CD4-positive, alpha-beta T cell treated with Interleukin-21 for 1 hour (primary cell): Measurements from ENCODE around the gene KCNA3.
A peak's percentile ranks its signal among the peaks of the same experiment; 100 is the strongest.
"Not testable (repeated sequence)": the region's sequence is repeated elsewhere in the genome, so short reads cannot be mapped to it uniquely, and the experiment has no call there.

Experiments
- DNase-seq: peaks from one replicate; pipeline ENCODE4 v3.0.0-alpha.2; 2020

The KCNA3 gene

GRCh38 chr1:110676970-110677369 is 2.2 kb upstream of the KCNA3 start:
- DNase-seq, result no peak

- DNase-seq, result no peak
Measured at GRCh38 chr1:110675060-110675791, 486 bp upstream of the KCNA3 start.

- DNase-seq, result peak; percentile 49
Measured at GRCh38 chr1:110673805-110674336, 869 bp downstream of the KCNA3 start.

- peak; percentile 72 for DNase-seq
Measured at GRCh38 chr1:110673197-110673701, 1.5 kb downstream of the KCNA3 start.

DNA sequence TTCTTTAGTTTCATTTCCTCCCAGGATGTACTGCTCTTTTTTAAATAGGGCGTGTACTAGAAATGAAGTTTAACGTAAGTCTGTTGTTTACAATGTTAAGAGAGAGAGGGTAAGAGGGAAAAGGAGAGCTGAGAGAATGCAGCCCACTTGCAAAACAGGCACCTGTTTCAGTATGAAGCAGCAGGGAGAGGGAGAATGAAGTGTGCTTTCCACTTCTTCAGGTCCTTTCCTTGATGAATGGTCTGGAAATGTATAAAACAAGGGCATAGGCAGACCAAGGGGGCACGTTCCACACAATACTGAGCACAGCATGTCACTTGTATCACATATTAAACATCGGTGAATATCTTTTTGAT is 2.0 kb downstream of the KCNA3 start:
- peak; percentile 81 for DNase-seq

- DNase-seq, result peak; percentile 97
Measured at GRCh38 chr1:110672001-110672752, 2.6 kb downstream of the KCNA3 start.

- peak; percentile 68 for DNase-seq
Measured at GRCh38 chr1:110671361-110671760, 3.4 kb downstream of the KCNA3 start.

- DNase-seq, result peak; percentile 65
Measured at GRCh38 chr1:110668549-110668948, 6.2 kb downstream of the KCNA3 start.

DNA sequence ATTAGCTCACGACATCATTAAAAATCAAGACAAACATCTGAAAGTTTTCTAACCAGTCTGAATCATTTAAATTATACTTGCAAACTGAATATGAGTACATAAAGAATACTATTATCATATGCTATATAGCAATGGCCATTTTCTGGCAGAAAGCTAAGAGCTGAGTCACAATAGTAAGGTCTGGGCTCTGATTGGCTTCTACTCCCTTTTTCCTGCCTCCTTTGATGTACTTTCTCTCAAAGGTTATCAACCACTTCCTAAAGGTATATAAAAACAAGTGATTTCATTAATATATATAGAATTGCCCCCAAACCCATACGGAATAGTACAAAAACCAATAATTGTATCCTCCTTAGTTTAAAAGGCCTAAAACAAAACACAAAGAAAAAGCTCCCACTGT is 7.0 kb downstream of the KCNA3 start:
- DNase-seq, result peak; percentile 56

DNA sequence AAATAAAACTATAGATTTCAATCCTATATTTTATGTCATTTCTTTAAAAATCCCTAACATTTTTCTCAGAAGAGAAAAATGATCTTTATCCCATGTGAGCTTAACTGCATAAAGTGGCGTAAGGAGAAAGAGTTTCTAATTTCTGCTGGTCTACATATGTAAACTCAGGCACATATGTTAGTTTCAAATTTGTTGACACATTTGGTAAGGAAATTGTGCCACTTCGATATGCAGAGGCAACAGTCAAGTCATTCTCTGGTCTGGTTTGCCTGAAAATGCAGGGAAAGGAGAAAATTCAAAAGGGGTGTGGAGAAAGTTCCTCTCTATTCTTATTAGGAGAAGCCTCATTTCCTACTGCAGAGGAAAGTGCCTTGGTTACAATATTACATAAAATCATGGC is 11.5 kb downstream of the KCNA3 start:
- DNase-seq, result no peak

DNA sequence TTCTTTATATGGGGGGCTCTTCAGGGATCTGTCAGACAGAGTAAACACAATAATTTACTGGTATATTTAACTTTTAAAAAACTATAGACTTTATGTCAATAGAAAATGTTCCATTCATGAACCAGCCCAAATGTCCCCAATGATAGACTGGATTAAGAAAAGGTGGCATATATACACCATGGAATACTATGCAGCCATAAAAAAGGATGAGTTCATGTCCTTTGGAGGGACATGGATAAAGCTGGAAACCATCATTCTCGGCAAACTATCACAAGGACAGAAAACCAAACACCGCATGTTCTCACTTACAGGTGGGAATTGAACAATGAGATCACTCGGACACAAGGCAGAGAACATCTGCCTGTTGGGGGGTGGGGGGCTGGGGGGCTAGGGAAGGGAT is 15.2 kb downstream of the KCNA3 start:
- DNase-seq, result not testable (repeated sequence)

DNA sequence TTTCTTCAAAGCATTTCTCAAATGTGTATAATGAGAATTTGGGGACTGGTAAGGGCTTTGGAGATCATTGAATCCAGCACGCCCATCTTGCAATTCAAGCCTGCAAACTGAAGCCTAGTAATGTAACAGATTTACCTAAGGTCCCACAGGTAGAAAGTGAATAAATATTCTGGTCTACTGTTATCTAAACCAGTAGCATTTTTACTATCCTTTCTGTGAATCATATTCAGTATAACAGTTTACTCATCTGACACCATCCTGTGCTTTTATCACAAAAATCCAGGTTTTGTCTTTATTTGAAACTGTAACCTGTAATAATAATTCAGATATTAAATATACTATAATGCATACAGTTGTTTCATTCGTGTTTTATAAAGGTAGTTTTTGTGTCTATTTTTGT is 17.4 kb downstream of the KCNA3 start:
- no peak for DNase-seq

- no peak for DNase-seq
Measured at GRCh38 chr1:110650609-110651008, 24.1 kb downstream of the KCNA3 start.

GRCh38 chr1:110648417-110648816 is 26.3 kb downstream of the KCNA3 start:
- DNase-seq, result no peak

DNA sequence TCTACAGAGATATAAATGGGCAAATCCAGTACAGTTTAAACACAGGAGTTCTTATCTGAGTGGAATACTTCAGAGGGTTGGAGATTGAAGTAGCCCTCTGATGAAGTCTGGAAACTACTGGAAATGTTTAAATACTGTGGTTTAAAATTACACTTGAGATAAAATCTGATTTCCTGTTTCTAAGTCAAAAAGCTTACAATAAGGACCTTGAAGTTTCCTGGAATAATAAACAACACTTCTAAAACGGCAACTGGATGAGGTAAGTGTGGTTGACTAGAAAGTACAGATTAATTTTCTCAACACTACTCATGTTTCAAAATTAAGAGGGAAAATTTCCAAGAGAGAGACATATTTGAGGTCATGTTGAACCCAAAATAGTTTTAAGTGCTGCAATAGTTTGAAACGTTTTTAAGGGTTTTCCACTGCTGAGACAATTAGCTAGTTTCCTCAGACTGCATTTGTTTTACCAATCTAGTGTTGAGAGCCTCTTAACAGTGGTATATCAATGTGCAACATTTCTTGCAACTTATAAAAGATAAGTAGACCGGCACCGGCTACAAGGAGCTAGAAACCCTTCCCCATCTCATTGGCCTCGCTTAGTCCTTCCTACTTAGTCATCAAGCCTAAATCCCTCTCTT is 27.4 kb downstream of the KCNA3 start:
- DNase-seq, result peak; percentile 78

- peak; percentile 47 for DNase-seq
Measured at GRCh38 chr1:110645821-110646735, 28.7 kb downstream of the KCNA3 start.

GRCh38 chr1:110645211-110645610 is 29.5 kb downstream of the KCNA3 start:
- DNase-seq, result no peak

- peak; percentile 38 for DNase-seq
Measured at GRCh38 chr1:110643879-110644472, 30.8 kb downstream of the KCNA3 start.

GRCh38 chr1:110639724-110640386 is 34.9 kb downstream of the KCNA3 start:
- DNase-seq, result no peak

DNA sequence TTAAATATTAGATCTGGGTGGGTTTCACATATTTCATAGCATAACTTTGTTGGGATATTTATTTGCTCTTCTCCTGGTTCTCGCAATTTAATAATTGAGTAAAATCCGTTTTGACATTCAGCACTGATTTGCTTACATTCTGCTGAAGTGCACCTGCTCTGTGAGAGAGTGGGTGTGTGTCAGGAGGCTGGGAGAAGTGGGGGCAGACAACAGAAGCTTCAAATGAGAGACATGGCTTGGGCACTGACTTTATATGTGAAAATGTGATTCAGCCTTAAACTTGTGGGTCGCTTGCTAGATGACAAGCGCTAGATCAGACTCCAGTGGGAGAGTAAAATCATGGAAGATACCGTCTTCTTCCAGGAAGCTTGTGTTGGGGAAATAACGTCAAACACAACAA is 36.2 kb downstream of the KCNA3 start:
- no peak for DNase-seq

DNA sequence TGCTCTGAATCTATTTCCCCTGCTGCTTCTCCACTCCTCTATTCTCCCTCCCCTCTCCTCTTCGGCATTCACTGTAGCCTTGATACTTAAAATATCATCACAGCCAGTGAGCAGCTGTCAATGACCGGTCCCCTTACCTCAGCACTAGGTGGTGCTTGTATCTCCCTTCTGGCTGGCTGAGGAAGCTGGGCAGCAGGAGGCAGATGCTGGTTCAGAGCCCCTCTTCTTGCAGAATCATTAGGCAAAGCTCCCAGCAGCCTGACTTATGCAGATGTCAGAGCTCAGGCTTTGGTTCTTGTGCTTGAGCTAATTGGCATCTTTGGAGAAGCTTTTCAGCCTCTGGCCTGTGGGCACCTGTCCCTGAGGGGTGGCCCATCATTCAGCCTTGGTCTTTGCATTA is 36.7 kb downstream of the KCNA3 start:
- DNase-seq, result no peak
